ENCODE data around the gene SLC16A10. TPM values are rescaled to one million over a fixed set of nuclear protein-coding genes. Genes with fewer than 3 reads are reported as not detected.

Gene SLC16A10
- polyA plus RNA-seq, 3 donors, result 0.05 to 0.15 TPM; not detected in 1

- H3K27ac Mint-ChIP-seq, result no peak overlapping the region
- Histone ChIP-seq H3K9me3 (replicated peaks in 1 of 2; ENCODE audit: control insufficient read depth in 1 of 2, insufficient read depth in 1 of 2, low read length in 2 of 2) (no peaks in the 10 kb centered on the region), H3K4me1 (ENCODE audit: control insufficient read depth in 1 of 2, insufficient read depth in 2 of 2, low read length in 2 of 2) (no peaks in the 10 kb centered on the region), H3K9ac (ENCODE audit: insufficient read depth, low read length, poor library complexity, severe bottlenecking) (no peak overlapping the region), H3K36me3 (replicated peaks in 1 of 2; ENCODE audit: control insufficient read depth in 1 of 2, insufficient read depth in 2 of 2, low read length in 2 of 2) (no peaks in the 10 kb centered on the region), H3K4me2 (replicated peaks; ENCODE audit: extremely low read depth, low read length, poor library complexity, severe bottlenecking) (no peak overlapping the region), H3K27me3 (ENCODE audit: control insufficient read depth in 2 of 2, insufficient read depth in 2 of 2, low read length in 2 of 2) (no peaks in the 10 kb centered on the region), H3K79me2 (ENCODE audit: insufficient read depth, low read length) (no peaks in the 10 kb centered on the region), H4K20me1 (ENCODE audit: insufficient read depth, low read length) (no peaks in the 10 kb centered on the region), H2AFZ (ENCODE audit: insufficient read depth, low read depth, low read length, poor library complexity, severe bottlenecking) (no peak overlapping the region), H3K27ac (ENCODE audit: low read depth in 1 of 2, low read length in 2 of 2) (no peak overlapping the region), H3K4me3 (replicated peaks in 1 of 3; ENCODE audit: low read depth in 2 of 3, low read length in 3 of 3) (no peak overlapping the region)
- no CpG with 5 or more reads among the region's 1 CpG for WGBS (ENCODE audit: insufficient coverage)
- no peak for DNase-seq
- H3K9me3 Mint-ChIP-seq, result peaks cover 2 to 11% (median 3%) of the 10 kb centered on the region in 7 donors
- H3K4me3 Mint-ChIP-seq, result no peak overlapping the region
- H3K36me3 Mint-ChIP-seq, result no peaks in the 10 kb centered on the region
- intact Hi-C loops (cut with micrococcal nuclease), result no loop called here
- peaks cover 5% of the 10 kb centered on the region for H3K4me1 Mint-ChIP-seq
- TF ChIP-seq CTCF (IDR thresholded peaks at IDR 0.05), result no peak
- H3K27me3 Mint-ChIP-seq (ENCODE audit: low read depth in 3 of 3), result peaks cover 0 to 4% (median 2%) of the 10 kb centered on the region in 3 donors
These were observed 20.3 kb downstream of the SLC16A10 start for GRCh38 chr6:111107589-111107988.

- no peaks in the 10 kb centered on the region for H3K9me3 ChIP-seq (replicated peaks in 1 of 2; ENCODE audit: control insufficient read depth in 1 of 2, insufficient read depth in 1 of 2, low read length in 2 of 2)
- Mint-ChIP-seq H3K27ac (peak overlapping the region in 2 of 7 donors; percentile 3 to 17), H3K36me3 (no peaks in the 10 kb centered on the region), H3K9me3 (peaks cover 2 to 11% (median 3%) of the 10 kb centered on the region in 7 donors), H3K27me3 (ENCODE audit: low read depth in 3 of 3) (peaks cover 0 to 4% (median 0%) of the 10 kb centered on the region in 3 donors), H3K4me1 (peaks cover 18% of the 10 kb centered on the region), H3K4me3 (no peak overlapping the region)
- H3K4me2 ChIP-seq (replicated peaks; ENCODE audit: extremely low read depth, low read length, poor library complexity, severe bottlenecking), result no peak overlapping the region
- peaks cover 7 to 13% of the 10 kb centered on the region in 2 donors for H3K4me1 ChIP-seq (ENCODE audit: control insufficient read depth in 1 of 2, insufficient read depth in 2 of 2, low read length in 2 of 2)
- DNase-seq, result peak in 2 of 3 donors; percentile 15 to 46
- no peak overlapping the region for H2AFZ ChIP-seq (ENCODE audit: insufficient read depth, low read depth, low read length, poor library complexity, severe bottlenecking)
- no peak overlapping the region for H3K4me3 ChIP-seq (replicated peaks in 1 of 3; ENCODE audit: low read depth in 2 of 3, low read length in 3 of 3)
- no peaks in the 10 kb centered on the region for H3K36me3 ChIP-seq (replicated peaks in 1 of 2; ENCODE audit: control insufficient read depth in 1 of 2, insufficient read depth in 2 of 2, low read length in 2 of 2)
- no peaks in the 10 kb centered on the region for H3K27me3 ChIP-seq (ENCODE audit: control insufficient read depth in 2 of 2, insufficient read depth in 2 of 2, low read length in 2 of 2)
- H4K20me1 ChIP-seq (ENCODE audit: insufficient read depth, low read length), result no peaks in the 10 kb centered on the region
- H3K27ac ChIP-seq (ENCODE audit: low read depth in 1 of 2, low read length in 2 of 2), result no peak overlapping the region
- no peak overlapping the region for H3K9ac ChIP-seq (ENCODE audit: insufficient read depth, low read length, poor library complexity, severe bottlenecking)
- intact Hi-C loops (cut with micrococcal nuclease), result loop anchor here in 1 of 2 donors (5.0 kb wide), 1 partner anchor 33 kb away; no protein-coding TSS in a partner anchor
- no peaks in the 10 kb centered on the region for H3K79me2 ChIP-seq (ENCODE audit: insufficient read depth, low read length)
- TF ChIP-seq CTCF (IDR thresholded peaks at IDR 0.05), result no peak
- 0% methylated on average over 3 of the region's 3 CpGs for WGBS (ENCODE audit: insufficient coverage)
These were observed 22.7 kb downstream of the SLC16A10 start for GRCh38 chr6:111110036-111110435.

Data from CD14-positive monocyte (primary cell).